Endothelial cell of umbilical vein (primary cell): ENCODE measurements around the gene ZBP1. TPM values are rescaled to one million over a fixed set of nuclear protein-coding genes. Genes with fewer than 3 reads are reported as not detected.

Experiments used
- BruUV-seq: library from RNA; stranded (reverse); fragments of 400-500 nt; replicated peaks from 2 replicates; lab custom pipeline; 2021; lab: Mats Ljungman, UMichigan
- CTCF ChIA-PET: fragments of 300-600, 350-600 bp; sonication (Branson Sonifier 250); formaldehyde crosslinking; loops from one replicate; lab custom pipeline; 2021; ENCODE audit warnings: antibody characterized with exemption, inconsistent platforms; lab: Charles Lee
- POLR2A ChIA-PET: fragments of 300-600, 350-600 bp; sonication (Branson Sonifier 250); formaldehyde crosslinking; loops from one replicate; lab custom pipeline; 2021; ENCODE audit warnings: antibody characterized with exemption, inconsistent platforms; lab: Charles Lee
- DNase-seq: peaks from one replicate; pipeline ENCODE4 v3.0.0-alpha.2; 2011; ENCODE audit warnings: low read depth, low spot score
- FAIRE-seq: peaks from 2 replicates; lab custom pipeline; 2011; peaks lifted over from hg19 to GRCh38; lab: Jason Lieb, UNC
- H2AFZ ChIP-seq: 2 replicates; pipeline ENCODE4 v1.6.0; 2012; ENCODE audit warnings: low read depth, low read length, control low read depth, inconsistent platforms
- H3K27ac ChIP-seq: 2 replicates; pipeline ENCODE4 v1.5.1; 2011; ENCODE audit warnings: low read depth, mild to moderate bottlenecking, control low read depth, low read length, moderate library complexity; ENCODE audit not compliant: insufficient read depth
- H3K27me3 ChIP-seq, 2 experiments: 2 replicates each; pipeline versions ENCODE4 v1.6.0 to v1.6.1; 2011; ENCODE audit warnings: low read length in 2 of 2, mixed read lengths in 1 of 2; ENCODE audit not compliant: control insufficient read depth in 2 of 2, insufficient read depth in 2 of 2
- H3K36me3 ChIP-seq, 2 experiments: 2 replicates in 1 of 2; 3 replicates in 1 of 2; pipeline ENCODE4 v1.5.1; 2011; ENCODE audit warnings: low read length in 2 of 2, mild to moderate bottlenecking in 1 of 2, moderate library complexity in 1 of 2; ENCODE audit not compliant: control insufficient read depth in 2 of 2, insufficient read depth in 2 of 2; ENCODE audit errors: extremely low read depth in 1 of 2
- H3K4me1 ChIP-seq: 3 replicates; pipeline ENCODE4 v1.5.1; 2011; ENCODE audit warnings: mild to moderate bottlenecking, low read length; ENCODE audit not compliant: control insufficient read depth, insufficient read depth; ENCODE audit errors: extremely low read depth
- H3K4me2 ChIP-seq: 2 replicates; pipeline ENCODE4 v1.6.1; 2011; ENCODE audit warnings: low read length, control low read depth, mixed read lengths; ENCODE audit not compliant: insufficient read depth
- H3K4me3 ChIP-seq, 3 experiments: fragments of 200-600 bp in 1 of 3; sonication (generic), shearing (Covaris generic) in 1 of 3; replicated peaks in 1 of 3; 2 replicates each; pipeline ENCODE4 v1.5.1; 2011 to 2016; ENCODE audit warnings: control low read depth in 3 of 3, low read length in 3 of 3, mild to moderate bottlenecking in 2 of 3, inconsistent platforms in 1 of 3, low read depth in 1 of 3, moderate library complexity in 1 of 3; ENCODE audit not compliant: insufficient read depth in 1 of 3
- H3K79me2 ChIP-seq: 2 replicates; pipeline ENCODE4 v1.6.0; 2012; ENCODE audit warnings: low read length, inconsistent platforms; ENCODE audit not compliant: control insufficient read depth, insufficient read depth
- H3K9ac ChIP-seq: replicated peaks from 2 replicates; pipeline ENCODE3; 2011; ENCODE audit warnings: low read length, control low read depth; ENCODE audit not compliant: insufficient read depth; ENCODE audit errors: extremely low read depth
- H3K9me1 ChIP-seq: replicated peaks from 3 replicates; pipeline ENCODE4 v1.6.0; 2011; ENCODE audit warnings: mild to moderate bottlenecking, low read length; ENCODE audit not compliant: control insufficient read depth, insufficient read depth; ENCODE audit errors: extremely low read depth
- H3K9me3 ChIP-seq: replicated peaks from 2 replicates; pipeline ENCODE4 v1.5.1; 2012; ENCODE audit warnings: low read length, inconsistent platforms; ENCODE audit not compliant: control insufficient read depth, insufficient read depth
- H4K20me1 ChIP-seq: replicated peaks from 2 replicates; pipeline ENCODE3; 2011; ENCODE audit warnings: mild to moderate bottlenecking, low read length; ENCODE audit not compliant: control insufficient read depth, insufficient read depth; ENCODE audit errors: extremely low read depth
- EZH2 ChIP-seq: IDR thresholded peaks from 2 replicates; pipeline ENCODE4 v1.6.1; 2012; ENCODE audit warnings: borderline replicate concordance, low read depth, mild to moderate bottlenecking, moderate library complexity, low read length, inconsistent platforms; ENCODE audit not compliant: severe bottlenecking
- FOS ChIP-seq: IDR thresholded peaks from 2 replicates; pipeline ENCODE4 v1.6.1; 2011; ENCODE audit warnings: mild to moderate bottlenecking, low read length, moderate library complexity, borderline replicate concordance; ENCODE audit not compliant: insufficient read depth
- GATA2 ChIP-seq: IDR thresholded peaks from 2 replicates; pipeline ENCODE4 v1.7.0; 2011; ENCODE audit warnings: low read depth, mild to moderate bottlenecking, moderate library complexity, mixed read lengths, low read length; ENCODE audit not compliant: insufficient read length, insufficient read depth
- JUN ChIP-seq: IDR thresholded peaks from 2 replicates; pipeline ENCODE4 v1.6.1; 2011; ENCODE audit warnings: borderline replicate concordance, low read depth; ENCODE audit not compliant: insufficient read length, insufficient read depth
- MYC ChIP-seq: IDR thresholded peaks from one replicate; pipeline ENCODE4 v1.6.1; 2011; ENCODE audit warnings: mild to moderate bottlenecking, low read depth, low read length
- POLR2A ChIP-seq: IDR thresholded peaks from 2 replicates; pipeline ENCODE4 v1.6.1; 2012; ENCODE audit warnings: low read depth, mild to moderate bottlenecking, control low read depth, low read length
- POLR2AphosphoS5 ChIP-seq: IDR thresholded peaks from 2 replicates; pipeline ENCODE4 v1.6.1; 2012; ENCODE audit warnings: low read depth, mild to moderate bottlenecking, control low read depth, low read length, moderate library complexity; ENCODE audit not compliant: insufficient read depth
- dilution Hi-C: fragments of 300-500 bp; cut with MboI; formaldehyde crosslinking; loops from one replicate; pipeline ENCODE4 v1.15.0; 2019; ENCODE audit warnings: low sequenced_read_pairs; ENCODE audit not compliant: extremely low pct_ligation_motif_present
- intact Hi-C: fragments of 100-400 bp; cut with micrococcal nuclease; formaldehyde crosslinking; loops from one replicate; pipeline ENCODE4 v1.10.0; 2022
- polyA plus RNA-seq, 4 experiments: library from polyadenylated mRNA; depleted of rRNA in 3 of 4; stranded (reverse) in 3 of 4; unstranded in 1 of 4; fragments of >200 nt; gene quantifications; 2 replicates each; pipeline versions ENCODE4 v1.2.1 to v1.2.3, GENCODE V29; 2011 to 2012; ENCODE audit warnings: missing spikeins in 1 of 4
- total RNA-seq: library from RNA; stranded (reverse); gene quantifications from 2 replicates; pipeline ENCODE4 v1.2.3, GENCODE V29; 2021
- TF ChIP-seq, protein P1 (sequence below), 2 donors: IDR thresholded peaks; 1 replicate in 1 of 2; 2 replicates in 1 of 2; pipeline ENCODE4 v1.5.1; 2011; ENCODE audit warnings: low read length in 2 of 2, mild to moderate bottlenecking in 2 of 2, moderate library complexity in 2 of 2, control low read depth in 1 of 2, inconsistent platforms in 1 of 2, low read depth in 1 of 2; ENCODE audit not compliant: insufficient read depth in 1 of 2; ENCODE audit errors: extremely low read depth in 1 of 2
- TF ChIP-seq, protein P2 (sequence below): IDR thresholded peaks from 2 replicates; pipeline ENCODE4 v1.6.1; 2011; ENCODE audit not compliant: insufficient read depth, insufficient read length

ZBP1 gene
- total and polyA plus RNA-seq, 2 donors (not counting 3 experiments of a cell fraction or from before 2014, with no cell fraction given) = not detected

DNA sequence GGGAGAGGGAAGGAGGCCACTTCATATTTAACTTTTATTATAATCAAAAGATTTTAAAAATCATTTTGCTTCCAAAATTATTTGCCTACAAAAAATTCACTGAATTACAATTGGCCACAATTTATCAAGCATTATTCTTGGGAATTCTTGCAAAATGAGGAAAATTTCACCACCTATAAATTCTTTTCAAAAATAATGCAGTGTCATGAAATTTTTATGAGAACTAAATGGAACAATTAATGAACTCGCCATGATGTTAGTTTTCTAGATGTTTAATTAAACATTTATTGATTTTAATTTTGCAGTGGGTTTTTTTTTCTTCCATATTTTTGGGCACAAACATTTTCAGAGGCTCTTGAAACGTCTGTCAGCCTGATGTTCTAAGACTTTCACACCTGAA lies 5.8 kb upstream of the ZBP1 start:
- no peak for FAIRE-seq
- no peaks in the 10 kb centered on the region for H3K9me3 ChIP-seq
- CTCF ChIA-PET = interaction anchor here (1.2 to 2.2 kb wide), 2 partner anchors 84 to 554 kb away, joined by 3 to 10 read pairs; partner anchors contain the start of gene PMEPA1

More for the DNA sequence above, 5.8 kb upstream of the ZBP1 start:
- Histone ChIP-seq H3K4me1 (peaks cover 8% of the 10 kb centered on the region), H3K27ac (no peak overlapping the region), H4K20me1 (no peaks in the 10 kb centered on the region), H3K9ac (no peak overlapping the region), H3K4me2 (no peak overlapping the region), H2AFZ (no peak overlapping the region), H3K27me3 (no peaks in the 10 kb centered on the region), H3K4me3 (no peak overlapping the region), H3K79me2 (no peaks in the 10 kb centered on the region), H3K9me1 (no peaks in the 10 kb centered on the region), H3K36me3 (no peaks in the 10 kb centered on the region)
- dilution Hi-C loops = loop anchor here (25.0 kb wide), 1 partner anchor 461 kb away; no protein-coding TSS in a partner anchor
- no TSS peak for BruUV-seq
- intact Hi-C loops = loop anchor here (2.0 kb wide), 1 partner anchor 29 kb away; no protein-coding TSS in a partner anchor
- no peak for DNase-seq
- TF ChIP-seq POLR2A (no peak), JUN (no peak), GATA2 (no peak), EZH2 (no peak), POLR2AphosphoS5 (no peak), MYC (no peak), FOS (no peak)
- TF ChIP-seq, protein P1, sequence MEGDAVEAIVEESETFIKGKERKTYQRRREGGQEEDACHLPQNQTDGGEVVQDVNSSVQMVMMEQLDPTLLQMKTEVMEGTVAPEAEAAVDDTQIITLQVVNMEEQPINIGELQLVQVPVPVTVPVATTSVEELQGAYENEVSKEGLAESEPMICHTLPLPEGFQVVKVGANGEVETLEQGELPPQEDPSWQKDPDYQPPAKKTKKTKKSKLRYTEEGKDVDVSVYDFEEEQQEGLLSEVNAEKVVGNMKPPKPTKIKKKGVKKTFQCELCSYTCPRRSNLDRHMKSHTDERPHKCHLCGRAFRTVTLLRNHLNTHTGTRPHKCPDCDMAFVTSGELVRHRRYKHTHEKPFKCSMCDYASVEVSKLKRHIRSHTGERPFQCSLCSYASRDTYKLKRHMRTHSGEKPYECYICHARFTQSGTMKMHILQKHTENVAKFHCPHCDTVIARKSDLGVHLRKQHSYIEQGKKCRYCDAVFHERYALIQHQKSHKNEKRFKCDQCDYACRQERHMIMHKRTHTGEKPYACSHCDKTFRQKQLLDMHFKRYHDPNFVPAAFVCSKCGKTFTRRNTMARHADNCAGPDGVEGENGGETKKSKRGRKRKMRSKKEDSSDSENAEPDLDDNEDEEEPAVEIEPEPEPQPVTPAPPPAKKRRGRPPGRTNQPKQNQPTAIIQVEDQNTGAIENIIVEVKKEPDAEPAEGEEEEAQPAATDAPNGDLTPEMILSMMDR (IDR thresholded peaks at IDR 0.05; ENCODE audit: extremely low read depth in 1 of 2, insufficient read depth in 1 of 2, low read depth in 1 of 2, low read length in 2 of 2) = no peak
- TF ChIP-seq, protein P2, sequence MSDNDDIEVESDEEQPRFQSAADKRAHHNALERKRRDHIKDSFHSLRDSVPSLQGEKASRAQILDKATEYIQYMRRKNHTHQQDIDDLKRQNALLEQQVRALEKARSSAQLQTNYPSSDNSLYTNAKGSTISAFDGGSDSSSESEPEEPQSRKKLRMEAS = no peak
- POLR2A ChIA-PET = no interaction called here
